GM11168 (cell line): Measurements from ENCODE around the gene B9D1.

ENCODE experiments used
- in situ Hi-C: fragments of 300-500 bp; cut with MboI; formaldehyde crosslinking; loops from one replicate; pipeline ENCODE4 v1.12.0; 2022; ENCODE audit warnings: low sequenced_read_pairs; ENCODE audit not compliant: unreplicated experiment

The B9D1 gene

DNA sequence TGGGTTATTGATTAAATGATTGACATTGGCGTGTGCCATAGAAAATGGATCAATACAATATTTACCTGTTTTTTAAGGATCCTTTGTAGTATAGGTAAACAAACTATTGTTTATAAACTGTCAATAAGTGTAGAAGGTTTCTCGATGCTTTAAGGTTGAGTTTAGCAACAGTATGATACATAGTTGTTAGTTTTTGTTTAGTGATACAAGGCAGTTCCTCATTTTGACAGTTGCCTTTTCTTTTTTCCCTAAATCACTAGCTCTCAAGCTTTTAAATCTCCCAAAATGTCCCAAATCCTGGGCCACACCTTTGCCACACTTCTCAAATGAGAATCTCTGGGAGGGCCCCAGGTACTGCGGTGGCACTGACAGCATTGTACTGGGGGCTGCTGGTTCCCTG is 68.1 kb downstream of the B9D1 start:
- in situ Hi-C loops: no loop called here
